ENCODE results near the gene KAT6B. TPM values are rescaled to one million over a fixed set of nuclear protein-coding genes. Genes with fewer than 3 reads are reported as not detected.

Gene KAT6B
- total RNA-seq, 1 donor from 2014 or later, result 21.3 TPM

DNA sequence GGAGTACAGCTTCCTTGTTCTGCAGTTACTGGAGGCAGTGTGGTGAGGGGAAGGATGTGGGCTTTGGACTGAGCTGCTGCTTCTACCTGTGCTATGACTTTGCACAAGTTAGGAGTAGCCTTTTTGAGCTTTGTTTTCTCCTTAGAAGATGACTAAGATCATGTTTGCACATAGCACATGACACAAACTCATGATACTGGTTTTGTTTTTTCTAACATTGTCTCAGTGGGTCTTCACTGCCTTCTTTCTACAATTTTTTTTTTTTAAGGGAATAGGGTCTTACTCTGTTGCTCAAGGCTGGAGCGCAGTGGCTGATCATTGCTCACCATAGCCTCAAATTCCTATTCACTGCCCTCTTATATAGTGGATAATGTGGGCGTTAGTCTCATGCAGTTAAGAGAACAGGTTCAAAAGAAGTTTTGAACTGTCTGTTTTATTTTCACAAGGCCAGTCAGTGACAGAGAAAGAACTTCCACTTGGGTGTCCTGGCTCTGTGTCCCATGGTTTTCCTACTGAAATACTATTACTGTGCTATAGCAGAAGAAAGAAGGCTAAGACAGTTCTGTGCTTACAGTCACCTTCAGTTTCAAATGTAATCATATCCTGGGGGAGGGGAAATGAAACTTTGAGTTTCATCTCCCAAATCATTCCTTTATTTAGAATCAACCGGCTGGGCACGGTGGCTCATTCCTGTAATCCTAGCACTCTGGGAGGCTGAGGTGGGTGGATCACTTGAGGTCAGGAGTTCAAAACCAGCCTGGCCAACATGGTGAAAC lies 72.0 kb downstream of the KAT6B start:
- Mint-ChIP-seq H3K4me1 (peaks cover 17% of the 10 kb centered on the region), H3K4me3 (no peak overlapping the region), H3K27ac (no peak overlapping the region), H3K36me3 (peaks cover 1% of the 10 kb centered on the region), H3K9me3 (no peaks in the 10 kb centered on the region), H3K27me3 (ENCODE audit: insufficient read depth, low read depth) (no peaks in the 10 kb centered on the region)
- no peak for DNase-seq (ENCODE audit: low spot score)
- H3K36me3 ChIP-seq, result no peaks in the 10 kb centered on the region
- H3F3A ChIP-seq (ENCODE audit: low read depth), result no peaks in the 10 kb centered on the region
- H3K4me3 ChIP-seq, result no peak overlapping the region
- no peak overlapping the region for H3K4me2 ChIP-seq
- H3K4me1 ChIP-seq, result peaks cover 14% of the 10 kb centered on the region
- H3K79me2 ChIP-seq (ENCODE audit: low read depth), result peaks cover 34% of the 10 kb centered on the region
- H4K20me1 ChIP-seq (ENCODE audit: low read depth), result peaks cover 8% of the 10 kb centered on the region
- no peak overlapping the region for H3K27ac ChIP-seq
- no peak overlapping the region for H3K9ac ChIP-seq
- H3K9me3 ChIP-seq (ENCODE audit: low read depth), result no peaks in the 10 kb centered on the region
- no peaks in the 10 kb centered on the region for H3K27me3 ChIP-seq
- H2AFZ ChIP-seq (replicated peaks), result no peak overlapping the region
- TF ChIP-seq, protein P1, sequence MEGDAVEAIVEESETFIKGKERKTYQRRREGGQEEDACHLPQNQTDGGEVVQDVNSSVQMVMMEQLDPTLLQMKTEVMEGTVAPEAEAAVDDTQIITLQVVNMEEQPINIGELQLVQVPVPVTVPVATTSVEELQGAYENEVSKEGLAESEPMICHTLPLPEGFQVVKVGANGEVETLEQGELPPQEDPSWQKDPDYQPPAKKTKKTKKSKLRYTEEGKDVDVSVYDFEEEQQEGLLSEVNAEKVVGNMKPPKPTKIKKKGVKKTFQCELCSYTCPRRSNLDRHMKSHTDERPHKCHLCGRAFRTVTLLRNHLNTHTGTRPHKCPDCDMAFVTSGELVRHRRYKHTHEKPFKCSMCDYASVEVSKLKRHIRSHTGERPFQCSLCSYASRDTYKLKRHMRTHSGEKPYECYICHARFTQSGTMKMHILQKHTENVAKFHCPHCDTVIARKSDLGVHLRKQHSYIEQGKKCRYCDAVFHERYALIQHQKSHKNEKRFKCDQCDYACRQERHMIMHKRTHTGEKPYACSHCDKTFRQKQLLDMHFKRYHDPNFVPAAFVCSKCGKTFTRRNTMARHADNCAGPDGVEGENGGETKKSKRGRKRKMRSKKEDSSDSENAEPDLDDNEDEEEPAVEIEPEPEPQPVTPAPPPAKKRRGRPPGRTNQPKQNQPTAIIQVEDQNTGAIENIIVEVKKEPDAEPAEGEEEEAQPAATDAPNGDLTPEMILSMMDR (IDR thresholded peaks at IDR 0.05), result no peak
- TF ChIP-seq EZH2phosphoT487 (IDR thresholded peaks at IDR 0.05), result no peak
- TF ChIP-seq EZH2 (IDR thresholded peaks at IDR 0.05), result no peak

DNA sequence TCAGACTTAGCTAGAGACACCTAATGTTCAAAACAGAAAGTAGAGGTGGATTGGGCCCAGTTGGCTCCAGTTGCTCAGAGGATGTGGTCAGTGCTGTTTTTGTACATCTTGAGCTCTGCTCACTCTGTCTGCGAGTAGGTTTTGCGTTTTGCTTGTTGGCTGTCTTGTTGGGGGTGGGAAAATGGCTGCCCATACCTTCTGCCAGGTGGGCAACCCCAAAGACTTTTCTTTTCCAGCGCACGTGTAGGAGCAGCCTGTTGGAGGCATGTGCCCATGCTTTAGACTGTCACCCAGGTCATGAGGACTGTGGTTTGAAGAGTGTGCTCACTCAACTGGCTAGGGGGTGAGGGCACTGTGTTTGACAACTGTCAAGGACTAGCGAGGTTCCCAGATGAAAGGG lies 73.9 kb downstream of the KAT6B start:
- peaks cover 14% of the 10 kb centered on the region for H3K4me1 ChIP-seq
- H3K79me2 ChIP-seq (ENCODE audit: low read depth), result peaks cover 35% of the 10 kb centered on the region
- H3F3A ChIP-seq (ENCODE audit: low read depth), result no peaks in the 10 kb centered on the region
- Mint-ChIP-seq H3K9me3 (no peaks in the 10 kb centered on the region), H3K27ac (no peak overlapping the region), H3K36me3 (peaks cover 1% of the 10 kb centered on the region), H3K27me3 (ENCODE audit: insufficient read depth, low read depth) (no peaks in the 10 kb centered on the region), H3K4me1 (peaks cover 17% of the 10 kb centered on the region), H3K4me3 (no peak overlapping the region)
- H3K9me3 ChIP-seq (ENCODE audit: low read depth), result no peaks in the 10 kb centered on the region
- no peak overlapping the region for H3K4me2 ChIP-seq
- DNase-seq (ENCODE audit: low spot score), result no peak
- H3K9ac ChIP-seq, result no peak overlapping the region
- H2AFZ ChIP-seq (replicated peaks), result no peak overlapping the region
- no peak overlapping the region for H3K27ac ChIP-seq
- TF ChIP-seq EZH2phosphoT487 (IDR thresholded peaks at IDR 0.05) (no peak), EZH2 (IDR thresholded peaks at IDR 0.05) (no peak)
- TF ChIP-seq, protein P1 (IDR thresholded peaks at IDR 0.05), result no peak
- H4K20me1 ChIP-seq (ENCODE audit: low read depth), result peaks cover 8% of the 10 kb centered on the region
- H3K36me3 ChIP-seq, result no peaks in the 10 kb centered on the region
- H3K4me3 ChIP-seq, result no peak overlapping the region
- H3K27me3 ChIP-seq, result no peaks in the 10 kb centered on the region

DNA sequence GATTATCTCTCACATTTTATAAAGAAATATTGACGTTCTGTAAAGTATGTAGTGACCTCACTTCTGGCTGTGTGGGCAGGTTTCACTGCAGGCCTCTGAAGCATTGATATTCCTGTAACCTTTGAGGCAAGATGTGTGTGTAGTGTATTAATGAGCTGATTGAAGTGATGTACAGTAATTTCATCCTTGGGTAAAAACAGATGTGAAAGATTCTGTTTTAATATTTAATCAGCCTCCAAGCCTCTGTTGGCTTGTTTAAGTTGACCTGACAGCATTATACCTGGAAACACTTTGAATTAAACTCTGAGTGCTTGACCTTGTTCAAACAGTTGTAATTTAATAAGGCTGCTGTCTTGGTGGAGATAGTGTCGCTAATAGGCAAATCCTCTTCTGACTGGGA lies 74.9 kb downstream of the KAT6B start:
- peaks cover 1% of the 10 kb centered on the region for H3K36me3 Mint-ChIP-seq
- Histone ChIP-seq H4K20me1 (ENCODE audit: low read depth) (peaks cover 8% of the 10 kb centered on the region), H3K79me2 (ENCODE audit: low read depth) (peaks cover 35% of the 10 kb centered on the region), H3K4me1 (peaks cover 14% of the 10 kb centered on the region), H3K4me3 (no peak overlapping the region), H3K27ac (no peak overlapping the region), H2AFZ (replicated peaks) (no peak overlapping the region), H3K4me2 (no peak overlapping the region), H3K27me3 (no peaks in the 10 kb centered on the region), H3K36me3 (no peaks in the 10 kb centered on the region), H3K9me3 (ENCODE audit: low read depth) (no peaks in the 10 kb centered on the region), H3K9ac (no peak overlapping the region), H3F3A (ENCODE audit: low read depth) (no peaks in the 10 kb centered on the region)
- DNase-seq (ENCODE audit: low spot score), result no peak
- H3K27me3 Mint-ChIP-seq (ENCODE audit: insufficient read depth, low read depth), result no peaks in the 10 kb centered on the region
- H3K4me1 Mint-ChIP-seq, result peaks cover 17% of the 10 kb centered on the region
- H3K9me3 Mint-ChIP-seq, result no peaks in the 10 kb centered on the region
- no peak overlapping the region for H3K27ac Mint-ChIP-seq
- TF ChIP-seq EZH2 (IDR thresholded peaks at IDR 0.05), result no peak
- TF ChIP-seq, protein P1 (IDR thresholded peaks at IDR 0.05), result no peak
- TF ChIP-seq EZH2phosphoT487 (IDR thresholded peaks at IDR 0.05), result no peak
- H3K4me3 Mint-ChIP-seq, result no peak overlapping the region

Measured in neural progenitor cell (in vitro differentiated cells).